ENCODE results near the gene PLAAT5. TPM values are rescaled to one million over a fixed set of nuclear protein-coding genes. Genes with fewer than 3 reads are reported as not detected.

PLAAT5 gene
- total and polyA plus RNA-seq, 2 of the 13 experiments (the other 11 are each of a cell fraction or from before 2014, with no cell fraction given): not detected

DNA sequence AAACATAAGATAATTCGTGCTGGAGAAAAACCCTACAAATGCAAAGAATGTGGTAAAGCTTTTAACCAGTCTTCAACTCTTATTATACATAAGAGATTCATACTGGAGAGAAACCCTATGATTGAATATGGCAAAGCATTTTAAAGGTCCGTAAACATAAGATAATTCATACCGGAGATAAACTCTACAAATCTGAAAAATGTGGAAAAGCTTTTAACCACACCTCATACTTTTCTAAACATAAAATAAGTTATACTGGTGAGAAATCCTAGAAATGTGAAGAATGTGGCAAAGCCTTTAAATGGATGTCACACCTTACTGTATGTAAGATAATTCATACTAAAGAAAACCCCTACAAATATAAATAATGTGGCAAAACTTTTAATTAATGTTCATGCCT lies 20.7 kb downstream of the PLAAT5 start (continued):
- TF ChIP-seq, protein P1, sequence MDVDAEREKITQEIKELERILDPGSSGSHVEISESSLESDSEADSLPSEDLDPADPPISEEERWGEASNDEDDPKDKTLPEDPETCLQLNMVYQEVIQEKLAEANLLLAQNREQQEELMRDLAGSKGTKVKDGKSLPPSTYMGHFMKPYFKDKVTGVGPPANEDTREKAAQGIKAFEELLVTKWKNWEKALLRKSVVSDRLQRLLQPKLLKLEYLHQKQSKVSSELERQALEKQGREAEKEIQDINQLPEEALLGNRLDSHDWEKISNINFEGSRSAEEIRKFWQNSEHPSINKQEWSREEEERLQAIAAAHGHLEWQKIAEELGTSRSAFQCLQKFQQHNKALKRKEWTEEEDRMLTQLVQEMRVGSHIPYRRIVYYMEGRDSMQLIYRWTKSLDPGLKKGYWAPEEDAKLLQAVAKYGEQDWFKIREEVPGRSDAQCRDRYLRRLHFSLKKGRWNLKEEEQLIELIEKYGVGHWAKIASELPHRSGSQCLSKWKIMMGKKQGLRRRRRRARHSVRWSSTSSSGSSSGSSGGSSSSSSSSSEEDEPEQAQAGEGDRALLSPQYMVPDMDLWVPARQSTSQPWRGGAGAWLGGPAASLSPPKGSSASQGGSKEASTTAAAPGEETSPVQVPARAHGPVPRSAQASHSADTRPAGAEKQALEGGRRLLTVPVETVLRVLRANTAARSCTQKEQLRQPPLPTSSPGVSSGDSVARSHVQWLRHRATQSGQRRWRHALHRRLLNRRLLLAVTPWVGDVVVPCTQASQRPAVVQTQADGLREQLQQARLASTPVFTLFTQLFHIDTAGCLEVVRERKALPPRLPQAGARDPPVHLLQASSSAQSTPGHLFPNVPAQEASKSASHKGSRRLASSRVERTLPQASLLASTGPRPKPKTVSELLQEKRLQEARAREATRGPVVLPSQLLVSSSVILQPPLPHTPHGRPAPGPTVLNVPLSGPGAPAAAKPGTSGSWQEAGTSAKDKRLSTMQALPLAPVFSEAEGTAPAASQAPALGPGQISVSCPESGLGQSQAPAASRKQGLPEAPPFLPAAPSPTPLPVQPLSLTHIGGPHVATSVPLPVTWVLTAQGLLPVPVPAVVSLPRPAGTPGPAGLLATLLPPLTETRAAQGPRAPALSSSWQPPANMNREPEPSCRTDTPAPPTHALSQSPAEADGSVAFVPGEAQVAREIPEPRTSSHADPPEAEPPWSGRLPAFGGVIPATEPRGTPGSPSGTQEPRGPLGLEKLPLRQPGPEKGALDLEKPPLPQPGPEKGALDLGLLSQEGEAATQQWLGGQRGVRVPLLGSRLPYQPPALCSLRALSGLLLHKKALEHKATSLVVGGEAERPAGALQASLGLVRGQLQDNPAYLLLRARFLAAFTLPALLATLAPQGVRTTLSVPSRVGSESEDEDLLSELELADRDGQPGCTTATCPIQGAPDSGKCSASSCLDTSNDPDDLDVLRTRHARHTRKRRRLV (CRISPR knock-in tag; IDR thresholded peaks at IDR 0.05): no peak
- TF ChIP-seq, protein P2, sequence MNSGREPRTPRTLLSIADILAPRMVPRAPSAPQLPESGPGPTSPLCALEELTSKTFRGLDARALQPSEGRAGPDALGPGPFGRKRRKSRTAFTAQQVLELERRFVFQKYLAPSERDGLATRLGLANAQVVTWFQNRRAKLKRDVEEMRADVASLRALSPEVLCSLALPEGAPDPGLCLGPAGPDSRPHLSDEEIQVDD (CRISPR knock-in tag; IDR thresholded peaks at IDR 0.05; ENCODE audit: borderline replicate concordance): no peak
- TF ChIP-seq, protein P3, sequence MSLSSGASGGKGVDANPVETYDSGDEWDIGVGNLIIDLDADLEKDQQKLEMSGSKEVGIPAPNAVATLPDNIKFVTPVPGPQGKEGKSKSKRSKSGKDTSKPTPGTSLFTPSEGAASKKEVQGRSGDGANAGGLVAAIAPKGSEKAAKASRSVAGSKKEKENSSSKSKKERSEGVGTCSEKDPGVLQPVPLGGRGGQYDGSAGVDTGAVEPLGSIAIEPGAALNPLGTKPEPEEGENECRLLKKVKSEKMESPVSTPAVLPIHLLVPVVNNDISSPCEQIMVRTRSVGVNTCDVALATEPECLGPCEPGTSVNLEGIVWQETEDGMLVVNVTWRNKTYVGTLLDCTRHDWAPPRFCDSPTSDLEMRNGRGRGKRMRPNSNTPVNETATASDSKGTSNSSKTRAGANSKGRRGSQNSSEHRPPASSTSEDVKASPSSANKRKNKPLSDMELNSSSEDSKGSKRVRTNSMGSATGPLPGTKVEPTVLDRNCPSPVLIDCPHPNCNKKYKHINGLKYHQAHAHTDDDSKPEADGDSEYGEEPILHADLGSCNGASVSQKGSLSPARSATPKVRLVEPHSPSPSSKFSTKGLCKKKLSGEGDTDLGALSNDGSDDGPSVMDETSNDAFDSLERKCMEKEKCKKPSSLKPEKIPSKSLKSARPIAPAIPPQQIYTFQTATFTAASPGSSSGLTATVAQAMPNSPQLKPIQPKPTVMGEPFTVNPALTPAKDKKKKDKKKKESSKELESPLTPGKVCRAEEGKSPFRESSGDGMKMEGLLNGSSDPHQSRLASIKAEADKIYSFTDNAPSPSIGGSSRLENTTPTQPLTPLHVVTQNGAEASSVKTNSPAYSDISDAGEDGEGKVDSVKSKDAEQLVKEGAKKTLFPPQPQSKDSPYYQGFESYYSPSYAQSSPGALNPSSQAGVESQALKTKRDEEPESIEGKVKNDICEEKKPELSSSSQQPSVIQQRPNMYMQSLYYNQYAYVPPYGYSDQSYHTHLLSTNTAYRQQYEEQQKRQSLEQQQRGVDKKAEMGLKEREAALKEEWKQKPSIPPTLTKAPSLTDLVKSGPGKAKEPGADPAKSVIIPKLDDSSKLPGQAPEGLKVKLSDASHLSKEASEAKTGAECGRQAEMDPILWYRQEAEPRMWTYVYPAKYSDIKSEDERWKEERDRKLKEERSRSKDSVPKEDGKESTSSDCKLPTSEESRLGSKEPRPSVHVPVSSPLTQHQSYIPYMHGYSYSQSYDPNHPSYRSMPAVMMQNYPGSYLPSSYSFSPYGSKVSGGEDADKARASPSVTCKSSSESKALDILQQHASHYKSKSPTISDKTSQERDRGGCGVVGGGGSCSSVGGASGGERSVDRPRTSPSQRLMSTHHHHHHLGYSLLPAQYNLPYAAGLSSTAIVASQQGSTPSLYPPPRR (CRISPR knock-in tag; IDR thresholded peaks at IDR 0.05; ENCODE audit: borderline replicate concordance): no peak
- TF ChIP-seq HNRNPH1 (optimal IDR thresholded peaks at IDR 0.05; ENCODE audit: low read depth, low read length) (no peak), NFE2 (CRISPR knock-in tag; IDR thresholded peaks at IDR 0.05) (no peak), ZNF484 (CRISPR knock-in tag; IDR thresholded peaks at IDR 0.05; ENCODE audit: borderline replicate concordance, low read depth) (no peak)

All from HepG2 (cell line).